Measurements from ENCODE around the gene SSU72.
"Not testable (repeated sequence)": the region's sequence is repeated elsewhere in the genome, so short reads cannot be mapped to it uniquely, and the experiment has no call there.

SSU72 gene

DNA sequence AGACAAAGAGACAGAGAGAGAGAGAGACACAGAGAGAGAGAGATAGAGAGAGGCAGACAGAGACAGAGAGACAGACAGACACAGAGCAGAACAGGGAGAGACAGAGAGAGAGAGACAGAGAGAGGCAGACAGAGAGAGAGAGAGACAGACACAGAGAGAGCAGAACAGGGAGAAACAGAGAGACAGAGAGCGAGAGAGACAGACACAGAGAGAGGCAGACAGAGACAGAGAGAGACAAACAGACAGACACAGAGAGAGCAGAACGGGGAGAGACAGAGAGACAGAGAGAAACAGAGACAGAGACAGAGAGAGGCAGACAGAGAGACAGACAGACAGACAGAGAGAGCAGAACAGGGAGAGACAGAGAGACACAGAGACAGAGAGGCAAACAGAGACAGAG, 20.7 kb upstream of the SSU72 start:
- DNase-seq (ENCODE audit: low read depth) = not testable (repeated sequence)

DNA sequence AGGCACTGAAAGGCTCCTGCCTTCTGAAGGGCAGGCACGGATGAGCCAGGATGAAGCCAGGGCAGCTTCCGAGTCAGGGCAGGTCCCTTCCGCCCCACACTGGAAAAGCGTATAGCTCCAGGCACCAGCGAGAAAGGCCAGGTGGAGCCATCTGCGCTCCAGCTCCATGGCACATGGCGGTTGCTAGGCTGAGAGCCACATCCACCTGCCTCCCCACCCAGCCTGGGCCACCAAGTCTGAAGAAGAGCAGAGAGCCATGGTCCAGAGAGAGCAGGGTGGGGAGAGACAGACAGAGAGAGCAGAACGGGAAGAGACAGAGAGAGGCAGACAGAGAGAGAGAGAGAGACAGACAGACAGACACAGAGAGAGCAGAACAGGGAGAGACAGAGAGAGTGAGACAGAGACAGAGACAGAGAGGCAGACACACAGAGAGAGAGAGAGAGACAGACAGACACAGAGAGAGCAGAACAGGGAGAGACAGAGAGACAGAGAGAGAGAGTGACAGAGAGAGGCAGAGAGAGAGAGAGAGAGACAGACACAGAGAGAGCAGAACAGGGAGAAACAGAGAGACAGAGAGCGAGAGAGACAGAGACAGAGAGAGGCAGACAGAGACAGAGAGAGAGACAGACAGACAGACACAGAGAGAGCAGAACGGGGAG, 20.1 kb upstream of the SSU72 start:
- no peak for DNase-seq (ENCODE audit: low read depth)

DNA sequence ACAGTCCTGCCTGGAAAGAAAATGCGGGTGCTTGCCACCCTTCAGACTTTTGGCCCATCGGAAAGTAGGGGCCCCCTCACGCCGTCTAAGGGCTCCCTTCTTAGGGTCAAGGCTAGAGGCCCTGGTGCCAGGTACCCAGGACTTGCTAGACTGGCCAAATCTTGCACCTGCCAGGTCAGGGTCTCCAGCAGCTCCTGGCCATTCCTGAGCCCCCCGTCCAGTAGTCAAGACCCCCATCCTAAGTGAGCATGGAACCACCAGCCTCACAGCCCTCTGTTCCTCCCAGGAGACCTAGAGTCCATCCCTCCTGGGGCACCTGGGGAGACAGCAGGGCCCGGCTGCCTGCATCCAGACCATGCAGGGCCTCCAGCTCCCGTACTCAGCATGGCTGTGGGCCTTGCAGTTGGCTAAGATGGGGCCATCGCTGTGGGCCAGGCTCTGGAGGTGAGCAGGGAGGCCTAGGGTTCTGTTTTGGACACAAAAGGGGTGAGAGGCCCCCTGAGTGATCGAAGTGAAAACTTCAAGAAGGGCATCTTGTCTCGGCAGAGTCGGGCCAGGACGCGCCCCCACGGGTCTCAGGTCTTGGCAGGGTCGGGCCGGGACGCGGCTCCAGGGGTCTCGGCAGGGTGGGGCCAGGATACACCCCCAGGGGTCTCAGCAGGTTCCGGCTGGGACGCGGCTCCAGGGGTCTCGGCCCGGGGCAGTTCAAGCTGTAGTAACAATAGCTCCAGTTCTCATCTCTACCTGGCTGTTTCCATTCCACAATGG, 19.4 kb upstream of the SSU72 start:
- DNase-seq (ENCODE audit: low read depth) = no peak

DNA sequence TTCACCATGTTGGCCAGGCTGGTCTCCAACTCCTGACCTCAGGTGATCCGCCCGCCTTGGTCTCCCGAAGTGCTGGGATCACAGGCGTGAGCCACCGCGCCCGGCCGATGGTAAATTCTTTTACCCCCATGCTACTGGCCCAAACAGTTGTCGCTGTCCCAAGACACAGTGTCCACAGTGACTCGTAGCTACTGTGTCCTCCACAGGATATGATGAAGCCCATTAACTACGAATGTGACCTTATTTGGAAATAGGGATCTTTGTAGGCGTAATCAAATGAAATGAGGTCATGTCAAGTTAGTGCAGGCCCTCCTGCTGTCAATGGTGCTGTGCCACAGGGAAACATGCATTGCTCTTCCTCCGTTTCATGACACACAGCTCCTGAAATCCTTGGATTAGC, 16.8 kb upstream of the SSU72 start:
- no peak for DNase-seq (ENCODE audit: low read depth)

DNA sequence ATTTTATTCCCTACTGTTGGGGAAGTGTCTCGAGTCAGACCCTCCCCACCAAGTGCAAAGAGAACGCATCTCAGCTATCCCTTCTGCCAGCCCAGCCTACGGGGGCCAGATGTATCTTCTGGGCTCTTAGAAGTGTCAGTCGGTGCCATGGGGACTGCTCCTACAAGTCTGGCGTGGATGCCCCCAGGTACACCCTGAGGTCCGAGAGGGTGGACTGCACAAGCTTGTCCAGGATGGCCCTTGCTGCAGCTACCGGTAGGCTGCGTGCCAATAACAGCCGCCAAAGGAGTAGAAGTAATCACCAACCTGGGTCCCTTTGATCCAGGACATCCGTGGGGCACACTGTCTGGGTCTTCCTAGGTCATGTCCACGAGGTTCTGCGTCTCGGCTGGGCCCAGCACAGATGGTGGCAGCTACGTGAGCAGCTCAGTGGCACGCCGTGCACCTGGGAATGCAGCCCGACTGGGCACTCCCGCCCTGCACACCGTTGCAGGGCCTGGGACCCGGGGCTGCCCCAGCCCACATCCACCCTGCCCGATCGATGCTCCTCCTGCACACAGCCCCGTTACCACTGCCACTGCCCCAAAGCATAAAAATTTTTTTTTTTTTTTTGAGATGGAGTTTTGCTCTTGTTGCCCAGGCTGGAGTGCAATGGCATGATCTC, 8.8 kb upstream of the SSU72 start:
- no peak for DNase-seq (ENCODE audit: low read depth)

DNA sequence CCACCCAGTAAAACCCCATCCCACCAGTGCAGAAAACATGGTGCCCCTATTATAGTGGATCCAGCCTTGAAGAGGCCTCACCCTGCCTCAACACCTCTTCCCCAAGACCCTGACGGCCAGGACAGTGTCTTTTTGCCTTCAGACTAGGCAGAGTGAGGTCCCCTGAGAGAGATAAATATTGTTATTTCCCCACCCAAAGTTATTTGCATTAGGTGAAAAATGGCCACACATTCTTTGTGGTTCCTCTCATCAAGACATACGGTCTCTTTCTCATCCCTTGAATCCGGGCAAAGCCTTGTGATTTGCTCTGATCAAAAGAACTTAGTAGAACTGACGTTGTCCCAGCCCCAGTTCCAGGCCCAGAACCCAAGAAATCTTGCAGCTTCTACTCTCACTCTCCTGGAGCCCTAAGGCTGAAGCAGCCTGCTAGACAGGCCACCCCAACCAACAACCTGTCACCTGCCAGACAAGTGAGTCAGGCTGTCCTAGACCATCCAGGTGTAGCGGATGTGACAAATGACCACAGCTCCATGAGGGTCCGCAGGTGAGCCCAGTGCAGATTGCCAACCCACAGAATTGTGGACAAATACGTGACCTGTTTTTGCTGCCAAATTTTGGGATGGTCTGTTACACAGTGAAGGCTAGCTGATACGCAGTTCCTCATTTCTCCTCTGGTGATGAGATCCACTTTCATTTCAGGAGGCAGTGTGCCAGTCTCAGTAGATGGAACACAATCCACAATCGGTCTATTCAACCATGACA, 8.1 kb upstream of the SSU72 start:
- no peak for DNase-seq (ENCODE audit: low read depth)

DNA sequence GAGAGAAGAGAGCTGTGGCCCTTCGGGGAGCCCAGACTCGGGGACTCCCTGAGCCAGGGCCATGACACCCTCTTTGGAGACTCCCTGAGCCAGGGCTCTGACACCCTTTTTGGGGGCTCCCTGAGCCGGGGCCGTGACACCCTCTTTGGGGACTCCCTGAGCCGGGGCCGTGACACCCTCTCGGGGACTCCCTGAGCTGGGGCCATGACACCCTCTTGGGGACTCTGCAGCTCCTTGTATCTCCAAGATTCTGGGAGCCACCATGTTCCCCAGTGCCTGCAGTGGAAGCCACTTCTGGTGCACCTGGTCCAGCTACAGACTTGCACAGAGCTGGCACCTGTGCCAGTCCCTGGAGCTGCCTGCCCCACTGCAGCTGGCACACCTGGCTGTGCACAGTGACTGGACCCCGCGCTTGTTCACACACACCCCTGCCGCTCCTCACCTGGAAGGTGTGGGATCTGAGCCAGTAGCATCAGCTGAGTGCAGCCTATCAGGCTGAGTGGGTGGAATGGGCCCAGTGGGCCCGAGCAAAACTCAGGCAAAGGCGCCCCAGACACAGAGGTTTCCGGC, 3.8 kb upstream of the SSU72 start:
- no peak for DNase-seq (ENCODE audit: low read depth)

DNA sequence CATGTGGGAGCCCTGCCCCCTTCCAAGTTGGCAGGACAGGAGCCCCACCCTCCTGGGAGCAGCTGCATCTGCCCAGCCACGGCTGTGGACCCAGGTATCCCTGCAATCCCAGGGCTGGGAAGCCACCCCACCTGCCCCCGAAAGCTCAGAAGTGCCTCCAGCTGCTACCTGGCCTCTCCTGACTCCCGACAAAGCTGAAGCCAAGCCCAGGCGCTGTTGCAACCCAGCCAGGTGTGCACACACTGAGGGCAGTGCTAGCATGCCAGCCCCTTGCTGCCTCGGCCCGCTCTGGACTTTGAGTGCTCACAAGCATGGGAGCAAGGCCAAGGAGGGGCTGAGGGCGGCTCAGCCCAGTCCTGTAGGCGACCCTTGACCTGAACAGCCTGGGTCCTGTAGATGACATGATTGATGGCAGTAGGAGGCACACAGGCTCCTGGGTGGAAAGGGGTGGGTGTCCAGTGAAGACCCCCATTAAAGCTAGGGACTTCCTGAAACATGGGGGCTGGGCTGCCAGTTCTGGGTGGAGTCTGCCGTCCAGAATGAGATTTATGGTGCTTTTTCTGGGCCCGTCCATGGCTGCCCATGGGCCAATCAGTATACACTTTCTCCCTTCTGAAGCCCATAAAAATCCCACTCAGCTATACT, 2.8 kb upstream of the SSU72 start:
- DNase-seq (ENCODE audit: low read depth) = no peak

DNA sequence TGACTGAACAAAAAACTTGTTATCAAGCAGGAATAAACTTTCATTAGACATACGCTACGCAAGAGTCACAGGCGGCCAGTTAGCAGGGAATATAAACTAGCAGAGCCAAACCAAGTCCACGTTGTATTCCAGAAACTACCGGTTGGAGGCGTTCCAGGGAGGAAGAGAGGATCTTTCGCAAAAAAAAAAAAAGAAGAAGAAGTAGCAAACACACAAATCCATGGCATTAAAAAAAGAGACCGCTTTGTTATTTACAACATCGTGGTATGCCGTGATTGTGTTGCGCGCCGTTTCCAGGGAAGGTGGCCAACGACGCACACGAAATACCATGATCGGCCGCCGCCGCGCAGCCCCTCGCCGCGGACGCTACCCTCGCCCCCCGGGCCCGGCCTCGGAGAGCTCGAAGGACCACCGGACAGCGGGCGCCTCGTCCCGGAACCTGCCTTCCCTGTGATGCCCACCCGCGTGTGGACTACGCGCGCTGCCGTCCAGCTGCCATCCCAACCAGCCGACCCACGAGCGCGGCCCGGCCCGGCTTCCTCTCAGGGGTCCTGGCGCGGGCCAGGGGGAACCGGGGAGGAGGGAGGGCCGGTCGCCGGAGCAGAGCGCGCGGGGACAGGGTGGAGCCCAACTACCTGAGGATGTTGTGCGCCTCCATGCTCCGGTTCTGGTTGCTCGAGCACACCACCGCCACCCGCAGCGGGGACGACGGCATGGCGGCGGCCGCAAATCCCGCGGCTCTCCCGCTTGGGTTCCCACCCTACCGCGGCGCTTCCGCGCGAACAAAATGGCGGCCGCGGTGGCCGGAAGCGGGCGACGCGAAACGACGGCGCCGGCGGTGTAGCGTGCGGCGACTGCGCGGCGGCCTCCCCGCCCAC, 581 bp downstream of the SSU72 start:
- peak; percentile 35 for DNase-seq (ENCODE audit: low read depth)

DNA sequence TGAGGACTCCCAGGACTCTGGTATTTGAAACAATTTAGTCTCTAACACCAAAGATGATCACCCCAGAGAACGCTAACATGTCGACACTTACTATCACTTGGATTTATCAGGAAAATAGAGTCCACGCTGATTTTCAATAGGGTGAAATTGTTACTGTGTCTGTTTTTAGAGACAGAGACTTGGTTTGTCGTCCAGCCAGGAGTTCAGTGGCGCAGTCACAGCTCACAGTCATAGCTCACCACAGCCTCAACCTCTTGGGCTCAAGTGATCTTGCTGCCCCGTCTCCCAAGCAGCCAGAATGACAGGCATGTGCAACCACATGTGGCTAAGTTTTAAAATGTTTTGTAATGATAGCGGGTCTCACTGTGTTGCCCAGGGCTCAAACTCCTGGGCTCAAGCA, 5.3 kb downstream of the SSU72 start:
- no peak for DNase-seq (ENCODE audit: low read depth)

DNA sequence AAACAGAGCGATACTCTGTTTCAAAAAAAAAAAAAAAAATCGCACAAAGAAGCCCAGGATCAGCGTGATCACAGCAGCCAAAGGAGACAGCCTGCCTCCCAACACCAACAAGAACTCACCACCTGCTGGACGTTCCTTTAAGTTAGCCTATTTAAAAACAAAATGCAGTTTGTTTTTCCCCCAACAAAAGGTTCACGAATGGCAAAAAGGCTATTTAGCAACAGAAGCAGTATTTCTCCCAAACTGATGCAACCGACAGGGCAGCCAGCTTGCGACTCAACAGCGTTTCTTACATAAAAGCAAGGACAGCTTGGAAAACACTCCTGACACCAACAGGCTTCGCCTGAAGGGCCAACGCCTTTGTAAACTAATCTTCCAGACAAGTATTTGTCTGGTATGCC, 6.8 kb downstream of the SSU72 start:
- no peak for DNase-seq (ENCODE audit: low read depth)

DNA sequence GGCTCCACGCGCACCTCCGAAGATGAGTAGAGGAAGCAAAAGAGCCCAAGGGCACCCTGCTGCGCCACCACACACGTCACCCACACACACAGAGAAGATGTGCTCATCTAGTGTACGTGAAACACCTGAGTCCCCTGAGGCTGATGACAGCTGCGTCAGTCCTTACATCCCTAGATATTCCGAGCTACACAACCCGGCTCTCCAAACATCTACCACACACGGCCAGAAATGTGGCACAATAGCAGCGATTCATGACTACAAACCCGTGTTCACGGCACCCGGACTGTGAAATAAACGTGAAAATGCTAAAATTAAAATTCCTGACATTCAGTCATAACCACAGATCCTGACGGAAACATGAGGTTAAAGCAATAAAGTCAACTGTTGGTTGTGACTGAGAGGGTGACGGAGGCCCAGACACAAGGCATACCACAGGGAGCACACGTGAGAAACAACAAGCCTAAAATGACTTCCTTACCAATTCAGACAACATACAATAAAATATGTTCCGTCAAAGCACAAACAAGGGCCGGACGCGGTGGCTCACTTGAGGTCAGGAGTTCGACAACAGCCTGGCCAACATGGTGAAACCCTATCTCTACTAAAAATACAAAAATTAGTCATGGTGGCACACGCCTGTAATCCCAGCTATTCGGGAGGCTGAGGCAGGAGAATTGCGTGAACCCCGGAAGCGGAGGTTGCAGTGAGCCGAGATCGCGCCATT, 7.3 kb downstream of the SSU72 start:
- no peak for DNase-seq (ENCODE audit: low read depth)

DNA sequence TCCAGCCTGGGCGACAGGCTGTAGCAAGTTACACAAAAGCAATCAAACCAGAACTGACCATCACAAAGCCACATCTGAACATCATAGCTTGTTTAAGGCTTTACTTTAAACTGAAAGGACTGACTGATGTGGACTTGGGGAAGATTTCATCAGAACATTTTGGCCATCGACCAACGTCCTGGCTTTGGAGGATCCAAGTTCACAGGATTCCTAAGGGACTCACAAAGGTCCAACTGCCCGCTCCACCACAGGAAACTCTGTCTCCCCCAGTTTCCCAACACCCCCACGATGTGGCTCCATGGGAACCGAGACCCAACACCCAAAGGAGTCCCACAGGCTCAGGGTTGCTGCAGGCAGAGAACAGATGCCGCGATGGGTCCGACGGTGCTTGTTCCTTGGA, 9.3 kb downstream of the SSU72 start:
- no peak for DNase-seq (ENCODE audit: low read depth)

DNA sequence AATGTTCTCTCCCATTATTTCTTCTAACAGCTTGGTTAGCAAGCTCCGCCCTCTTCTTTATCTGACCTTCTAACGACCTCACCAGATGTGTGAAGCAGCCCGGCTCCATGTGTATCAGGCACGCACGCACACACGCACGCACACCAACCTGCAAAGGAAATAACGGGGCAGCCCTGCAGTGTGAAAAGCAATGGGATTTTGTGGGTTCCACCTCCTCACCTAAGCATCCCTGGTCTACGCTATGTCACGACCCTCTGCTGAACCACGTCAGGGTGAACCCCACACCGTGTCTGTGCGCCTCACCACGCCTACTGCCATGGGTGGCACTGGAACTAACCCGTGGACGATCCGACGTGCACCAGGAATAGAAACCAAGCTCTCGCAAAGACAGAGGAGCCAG, 10.4 kb downstream of the SSU72 start:
- DNase-seq (ENCODE audit: low read depth) = no peak

DNA sequence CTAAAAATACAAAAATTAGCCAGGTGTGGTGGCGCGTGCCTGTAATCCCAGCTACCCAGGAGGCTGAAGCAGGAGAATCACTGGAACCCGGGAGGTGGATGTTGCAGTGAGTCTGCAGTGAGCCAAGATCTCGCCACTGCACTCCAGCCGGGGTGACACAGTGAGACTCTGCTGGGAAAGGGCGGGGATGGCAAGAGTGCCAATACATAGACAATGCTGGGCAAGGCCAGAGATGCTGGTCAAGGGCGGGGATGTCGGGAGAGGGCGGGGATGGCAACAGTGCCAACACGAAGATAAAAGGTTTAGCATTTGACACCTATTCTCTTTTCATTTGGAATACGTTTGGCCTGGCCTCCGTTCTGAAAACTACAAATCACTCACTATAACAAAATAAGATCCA, 11.0 kb downstream of the SSU72 start:
- DNase-seq (ENCODE audit: low read depth) = no peak

DNA sequence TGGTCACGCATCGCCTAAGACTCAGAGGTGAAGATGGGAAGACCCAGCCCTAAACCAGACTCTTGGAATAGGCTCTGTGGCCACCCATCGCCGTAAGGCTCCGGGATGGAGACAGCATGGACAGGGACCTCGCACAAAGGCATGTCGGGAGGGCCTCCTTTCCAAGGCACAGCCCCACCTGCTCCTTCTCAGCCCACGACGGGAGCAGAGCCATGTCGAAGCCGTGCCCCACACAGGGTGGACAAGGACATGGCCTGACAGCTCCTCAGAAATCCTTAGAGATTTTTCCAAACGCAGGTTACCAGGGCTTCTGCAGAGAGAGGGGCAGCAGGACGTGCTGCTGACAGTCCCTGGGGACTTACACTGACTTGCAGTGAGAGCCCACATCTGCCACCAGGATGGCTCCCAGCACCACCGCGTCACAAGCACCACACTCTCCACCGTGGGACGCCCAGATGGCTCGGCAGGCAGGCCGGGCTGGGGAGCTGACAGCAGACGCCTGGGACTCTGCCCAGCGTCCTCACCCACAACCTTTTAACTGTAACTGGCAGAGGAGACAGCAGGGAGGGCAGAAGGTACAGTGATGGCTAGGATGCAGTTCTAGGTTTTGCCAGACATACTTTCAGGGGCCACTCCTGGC, 12.0 kb downstream of the SSU72 start:
- no peak for DNase-seq (ENCODE audit: low read depth)

DNA sequence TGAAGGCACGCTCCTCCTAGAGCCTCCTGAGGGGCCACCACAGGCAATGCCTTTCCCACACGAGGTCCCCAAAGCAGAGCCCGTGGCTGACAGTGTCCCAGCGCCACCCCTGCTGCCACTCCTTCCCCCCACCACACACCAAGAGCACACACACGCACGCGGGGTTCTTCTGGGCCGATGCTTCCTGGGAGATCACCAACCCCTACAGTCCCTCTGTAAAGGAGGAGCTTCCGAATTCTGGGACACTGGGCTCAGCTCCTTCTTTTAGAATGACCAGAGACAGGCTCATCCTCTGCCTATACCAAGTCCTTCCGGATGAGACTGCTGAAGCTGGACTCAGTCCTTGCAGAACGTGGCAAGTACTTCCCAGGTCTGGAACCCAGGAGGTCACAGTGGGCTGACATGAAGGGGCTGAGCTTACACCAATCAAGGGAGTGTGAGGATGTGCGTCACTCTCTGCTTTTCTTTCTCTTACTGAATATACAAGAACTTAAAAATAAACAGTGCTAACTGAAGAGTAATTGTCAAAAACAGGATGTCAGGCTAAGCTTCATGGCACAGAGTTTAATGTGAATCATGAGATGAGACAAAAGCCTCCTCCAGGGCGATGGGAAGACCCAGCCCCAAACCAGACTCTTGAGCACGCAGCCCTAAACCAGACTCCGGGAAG, 12.7 kb downstream of the SSU72 start:
- DNase-seq (ENCODE audit: low read depth) = no peak

DNA sequence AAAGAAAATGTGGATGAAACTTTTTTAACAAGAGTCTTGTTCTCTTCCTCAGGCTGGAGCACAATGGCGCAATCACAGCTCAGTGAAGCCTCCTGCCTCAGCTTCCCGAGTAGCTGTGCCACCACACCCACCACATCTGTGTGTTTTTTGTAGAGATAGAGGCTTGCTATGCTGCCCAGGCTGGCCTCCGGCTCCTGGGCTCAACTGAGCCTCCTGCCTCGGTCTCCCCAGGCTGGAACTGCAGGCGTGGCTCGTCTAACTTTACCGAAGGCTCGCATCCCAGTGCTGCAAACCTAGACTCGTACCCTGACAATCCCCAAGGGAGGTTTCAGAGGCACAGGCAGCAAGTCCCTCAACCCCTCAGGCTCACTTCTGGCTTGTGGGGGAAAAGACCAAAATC, 14.5 kb downstream of the SSU72 start:
- no peak for DNase-seq (ENCODE audit: low read depth)

DNA sequence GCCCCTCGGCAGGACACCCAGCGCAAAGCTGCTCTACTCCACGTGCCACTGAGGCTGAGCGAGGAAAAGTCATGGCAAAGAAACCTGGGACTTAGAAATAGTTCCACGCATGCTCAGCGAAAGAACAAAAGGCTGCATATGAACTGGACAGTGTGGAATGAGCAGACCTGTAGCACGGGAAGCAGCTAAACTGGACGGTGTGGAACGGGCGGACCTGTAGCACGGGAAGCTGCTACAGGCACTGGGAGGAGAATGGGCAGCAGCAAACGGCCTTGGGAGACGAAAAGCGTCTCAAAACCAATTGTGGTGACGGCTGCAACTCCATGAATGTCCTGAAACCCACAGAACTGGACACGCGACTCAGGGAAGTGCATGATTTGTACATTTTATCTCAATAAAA, 15.6 kb downstream of the SSU72 start:
- no peak for DNase-seq (ENCODE audit: low read depth)

Data from stimulated activated CD8-positive, alpha-beta memory T cell treated with anti-CD3 and anti-CD28 coated beads, Interleukin-15, amount 100 ng/mL, for 1 hour (primary cell).